Gastrocnemius medialis (tissue), 4 donors: ENCODE measurements around the gene ZNF2. TPM values are rescaled to one million over a fixed set of nuclear protein-coding genes. Genes with fewer than 3 reads are reported as not detected.

ENCODE experiments used
- ATAC-seq, 2 donors: fragments of 150-250 bp; one replicate each; pipeline ENCODE4 v1.9.1; 2016
- DNase-seq, 2 donors: peaks; one replicate each; pipeline ENCODE4 v3.0.0-alpha.2; 2019
- H3K27ac ChIP-seq, 4 donors: fragments of 200-600 bp; sonication (generic); 1 replicate in 1 of 4; 2 replicates in 3 of 4; pipeline ENCODE4 v1.5.1; 2016 to 2018; ENCODE audit warnings: mild to moderate bottlenecking in 2 of 4, moderate library complexity in 1 of 4
- H3K27me3 ChIP-seq, 3 donors: fragments of 200-600 bp; sonication (generic) in 2 of 3; 1 replicate in 1 of 3; 2 replicates in 2 of 3; pipeline versions ENCODE4 v1.5.1 to v1.6.0; 2016 to 2019; ENCODE audit warnings: mild to moderate bottlenecking in 1 of 3, moderate library complexity in 1 of 3
- H3K36me3 ChIP-seq, 2 donors: fragments of 200-600 bp; sonication (generic) in 1 of 2; one replicate each; pipeline ENCODE4 v1.5.1; 2017 to 2018
- H3K4me1 ChIP-seq, 2 donors: fragments of 200-600 bp; sonication (generic) in 1 of 2; one replicate each; pipeline ENCODE4 v1.5.1; 2016 to 2017; ENCODE audit warnings: mild to moderate bottlenecking in 2 of 2
- H3K4me3 ChIP-seq, 4 donors: fragments of 200-600 bp; sonication (generic) in 3 of 4; 1 replicate in 1 of 4; 2 replicates in 3 of 4; pipeline ENCODE4 v1.5.1; 2016 to 2019; ENCODE audit warnings: mild to moderate bottlenecking in 2 of 4
- H3K9me3 ChIP-seq, 3 donors: fragments of 200-600 bp; sonication (generic) in 2 of 3; 1 replicate in 1 of 3; 2 replicates in 2 of 3; pipeline ENCODE4 v1.5.1; 2016 to 2019
- POLR2A ChIP-seq, 2 donors: fragments of 450-650 bp; IDR thresholded peaks; one replicate each; pipeline ENCODE4 v1.6.1; 2017; ENCODE audit warnings: antibody characterized with exemption in 2 of 2, mild to moderate bottlenecking in 2 of 2, moderate library complexity in 2 of 2
- in situ Hi-C, 4 donors: fragments of 200-750 bp; cut with MboI; loops; one replicate each; pipeline versions ENCODE4 v1.15.0 to v1.8.0; 2017; ENCODE audit warnings: low sequenced_read_pairs in 4 of 4
- intact Hi-C: fragments of 100-400 bp; cut with DNase I; formaldehyde crosslinking; loops from one replicate; pipeline ENCODE4 v1.15.1; 2023; ENCODE audit warnings: low total_unique reads
- total RNA-seq, 4 donors: library from RNA; depleted of rRNA; stranded (reverse); fragments of >200 nt; gene quantifications; one replicate each; pipeline versions ENCODE4 v1.1.0 to v1.2.3, GENCODE V29; 2016
- TF ChIP-seq, protein P1 (sequence below), 5 experiments: fragments of 450-650 bp in 3 of 5; fragments of 200-600 bp in 2 of 5; sonication (generic) in 2 of 5; IDR thresholded peaks in 4 of 5; conservative IDR thresholded peaks in 1 of 5; 1 replicate in 4 of 5; 2 replicates in 1 of 5; pipeline ENCODE4 v1.5.1; 2016 to 2019; ENCODE audit warnings: antibody characterized with exemption in 5 of 5, mild to moderate bottlenecking in 3 of 5, moderate library complexity in 3 of 5

ZNF2 gene
- total RNA-seq, 4 donors from 2014 or later = 2.4 to 3.6 (median 2.9) TPM

DNA sequence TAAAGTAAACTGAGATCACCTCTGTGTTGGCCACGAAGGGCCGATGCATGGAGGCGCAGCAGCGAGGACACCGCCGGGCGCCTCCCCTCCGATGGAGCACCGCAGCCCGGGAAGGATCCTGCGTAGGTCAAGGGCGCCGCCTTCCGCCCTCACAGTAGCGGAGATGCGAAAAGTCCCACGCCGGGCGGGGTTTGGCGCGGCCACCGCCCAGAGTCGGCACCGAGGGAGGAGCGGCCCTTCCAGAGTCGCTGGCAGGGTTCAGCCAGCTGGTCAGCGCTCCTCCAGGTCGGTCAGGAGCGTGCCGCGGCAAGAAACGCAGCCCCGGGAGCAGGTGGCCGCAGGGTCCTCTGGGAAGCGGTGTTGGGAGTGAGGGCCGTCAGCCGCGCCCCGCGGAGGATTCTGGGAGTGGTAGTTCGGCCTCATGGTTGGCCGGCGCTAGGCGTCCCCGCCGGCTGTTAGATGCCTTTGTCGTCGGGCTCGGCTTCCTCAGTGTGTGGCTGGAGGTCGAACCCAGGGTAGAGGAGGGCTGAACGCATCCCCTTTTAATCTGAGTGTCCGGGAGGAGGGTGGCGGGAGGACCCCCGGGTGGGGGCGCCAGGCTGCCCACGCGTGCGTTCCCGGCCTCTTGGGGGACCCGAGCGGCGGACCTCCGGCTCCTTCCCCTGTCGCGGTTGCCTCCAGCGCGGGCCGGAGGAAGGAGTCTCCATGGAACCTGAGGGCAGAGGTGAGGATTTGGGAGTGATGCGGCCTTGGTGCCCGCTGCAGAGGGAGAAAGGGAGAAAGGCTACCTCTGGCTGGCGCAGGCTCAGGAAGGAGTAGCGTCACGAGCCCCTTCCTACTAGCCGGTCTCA is 41.7 kb downstream of the ZNF2 start, which contains the start of gene ZNF892:
Gene ZNF892, plus strand, starts transcription at position 411 of the 851 bp plus-strand sequence. Its CDS starts 295 bp downstream, at position 706.
- in situ Hi-C loops (loop anchor here in 1 of 4 donors (5.0 to 10.0 kb wide), 2 partner anchors 40 to 83 kb away; partner anchors contain the start of genes MRPS5 and ZNF2), intact Hi-C loops (loop anchor here (1.0 to 2.0 kb wide), 4 partner anchors 15 to 130 kb away; partner anchors contain the start of genes MRPS5 and ZNF2)
- H3K9me3 ChIP-seq = peaks cover 0 to 13% (median 3%) of the 10 kb centered on the region in 3 donors
- H3K36me3 ChIP-seq = peaks cover 2 to 30% of the 10 kb centered on the region in 2 donors
- H3K4me1 ChIP-seq = peaks cover 14 to 16% of the 10 kb centered on the region in 2 donors
- H3K27ac ChIP-seq = peak within 1 kb of the TSS; percentile 81 to 88 (median 84)
- TF ChIP-seq POLR2A (IDR thresholded peaks at IDR 0.05) = peak; percentile 35 to 45
- TF ChIP-seq, protein P1, sequence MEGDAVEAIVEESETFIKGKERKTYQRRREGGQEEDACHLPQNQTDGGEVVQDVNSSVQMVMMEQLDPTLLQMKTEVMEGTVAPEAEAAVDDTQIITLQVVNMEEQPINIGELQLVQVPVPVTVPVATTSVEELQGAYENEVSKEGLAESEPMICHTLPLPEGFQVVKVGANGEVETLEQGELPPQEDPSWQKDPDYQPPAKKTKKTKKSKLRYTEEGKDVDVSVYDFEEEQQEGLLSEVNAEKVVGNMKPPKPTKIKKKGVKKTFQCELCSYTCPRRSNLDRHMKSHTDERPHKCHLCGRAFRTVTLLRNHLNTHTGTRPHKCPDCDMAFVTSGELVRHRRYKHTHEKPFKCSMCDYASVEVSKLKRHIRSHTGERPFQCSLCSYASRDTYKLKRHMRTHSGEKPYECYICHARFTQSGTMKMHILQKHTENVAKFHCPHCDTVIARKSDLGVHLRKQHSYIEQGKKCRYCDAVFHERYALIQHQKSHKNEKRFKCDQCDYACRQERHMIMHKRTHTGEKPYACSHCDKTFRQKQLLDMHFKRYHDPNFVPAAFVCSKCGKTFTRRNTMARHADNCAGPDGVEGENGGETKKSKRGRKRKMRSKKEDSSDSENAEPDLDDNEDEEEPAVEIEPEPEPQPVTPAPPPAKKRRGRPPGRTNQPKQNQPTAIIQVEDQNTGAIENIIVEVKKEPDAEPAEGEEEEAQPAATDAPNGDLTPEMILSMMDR (IDR thresholded peaks at IDR 0.05 in 4 of 5, conservative IDR thresholded peaks at IDR 0.05 in 1 of 5) = peak; percentile 10 to 56 (median 38)
- peak within 1 kb of the TSS; percentile 62 to 79 (median 70) for H3K4me3 ChIP-seq
- no peaks in the 10 kb centered on the region for H3K27me3 ChIP-seq
- DNase-seq (peak; percentile 88 to 90), ATAC-seq (peak; percentile 96 to 97)

DNA sequence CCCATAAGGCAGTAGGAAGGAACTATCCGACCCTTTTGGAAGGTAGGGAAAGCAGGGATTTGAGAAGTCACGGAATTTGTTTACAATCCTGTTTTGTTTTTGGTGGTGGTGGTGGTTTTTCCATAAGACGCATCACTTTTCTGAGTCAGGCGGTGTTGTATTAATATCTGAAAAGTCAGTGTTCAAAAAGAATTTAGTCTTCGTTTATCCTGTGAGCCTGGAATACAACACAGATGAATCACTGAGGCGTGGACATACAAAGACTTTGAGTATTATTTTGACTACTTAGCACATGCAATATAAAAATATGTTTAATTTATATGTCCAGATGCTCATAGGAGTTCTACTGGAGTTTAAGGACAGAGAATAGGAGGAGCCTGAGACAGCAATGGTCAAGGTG is 42.5 kb downstream of the ZNF2 start:
- Histone ChIP-seq H3K27ac (peak overlapping the region in 1 of 4 donors; percentile 85), H3K4me3 (peak overlapping the region; percentile 62 to 79 (median 70)), H3K4me1 (peaks cover 14 to 16% of the 10 kb centered on the region in 2 donors), H3K9me3 (peaks cover 3 to 15% (median 4%) of the 10 kb centered on the region in 3 donors), H3K27me3 (no peaks in the 10 kb centered on the region), H3K36me3 (peaks cover 2 to 38% of the 10 kb centered on the region in 2 donors)
- DNase-seq (no peak), ATAC-seq (no peak)
- TF ChIP-seq, protein P1 (IDR thresholded peaks at IDR 0.05 in 4 of 5, conservative IDR thresholded peaks at IDR 0.05 in 1 of 5) = no peak
- no peak for TF ChIP-seq POLR2A (IDR thresholded peaks at IDR 0.05)
- in situ Hi-C loops (loop anchor here in 1 of 4 donors (5.0 to 10.0 kb wide), 2 partner anchors 41 to 83 kb away; partner anchors contain the start of genes MRPS5 and ZNF2), intact Hi-C loops (no loop called here)

DNA sequence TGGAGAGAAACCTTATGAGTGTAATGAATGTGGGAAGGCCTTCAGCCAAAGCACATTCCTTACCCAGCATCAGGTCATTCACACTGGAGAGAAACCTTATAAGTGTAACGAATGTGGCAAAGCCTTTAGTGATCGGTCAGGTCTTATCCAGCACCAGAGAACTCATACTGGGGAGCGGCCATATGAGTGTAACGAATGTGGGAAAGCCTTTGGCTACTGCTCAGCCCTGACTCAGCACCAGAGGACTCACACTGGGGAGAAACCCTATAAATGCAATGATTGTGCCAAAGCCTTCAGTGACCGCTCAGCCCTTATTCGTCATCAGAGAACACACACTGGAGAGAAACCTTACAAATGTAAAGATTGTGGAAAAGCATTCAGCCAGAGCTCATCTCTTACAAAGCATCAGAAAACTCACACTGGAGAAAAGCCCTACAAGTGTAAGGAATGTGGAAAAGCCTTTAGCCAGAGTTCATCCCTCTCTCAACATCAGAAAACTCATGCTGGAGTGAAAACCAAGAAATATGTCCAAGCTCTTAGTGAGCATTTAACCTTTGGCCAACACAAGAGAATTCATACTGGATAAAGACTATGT is 49.5 kb downstream of the ZNF2 start:
- intact Hi-C loops = no loop called here
- peak overlapping the region in 1 of 4 donors; percentile 12 for H3K4me3 ChIP-seq
- peaks cover 27 to 74% (median 47%) of the 10 kb centered on the region in 3 donors for H3K9me3 ChIP-seq
- no peak for DNase-seq
- in situ Hi-C loops = no loop called here
- H3K27ac ChIP-seq = no peak overlapping the region
- no peak for ATAC-seq
- H3K27me3 ChIP-seq = no peaks in the 10 kb centered on the region
- TF ChIP-seq POLR2A (IDR thresholded peaks at IDR 0.05) = no peak
- TF ChIP-seq, protein P1 (IDR thresholded peaks at IDR 0.05 in 4 of 5, conservative IDR thresholded peaks at IDR 0.05 in 1 of 5) = no peak
- peaks cover 18 to 81% of the 10 kb centered on the region in 2 donors for H3K36me3 ChIP-seq
- H3K4me1 ChIP-seq = no peaks in the 10 kb centered on the region

DNA sequence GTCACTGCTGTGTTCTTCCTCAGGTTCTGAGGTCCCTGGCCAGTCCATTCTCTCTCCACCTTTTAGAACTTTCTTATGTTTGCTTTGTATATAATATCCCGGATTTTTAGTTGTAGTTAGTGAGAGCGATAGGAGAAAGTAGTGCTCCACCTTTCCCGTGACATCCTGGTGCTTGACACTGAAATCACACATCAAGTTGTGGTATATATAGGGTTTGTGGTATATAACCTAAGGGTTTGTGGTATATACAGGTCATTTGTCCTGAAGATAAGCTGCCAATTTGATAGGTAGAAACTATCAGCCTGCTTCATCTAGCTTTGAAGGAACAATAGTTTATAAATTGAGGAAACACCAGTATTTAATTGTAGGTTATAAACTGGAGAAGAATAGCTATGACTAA is 54.8 kb downstream of the ZNF2 start:
- Histone ChIP-seq H3K4me1 (no peaks in the 10 kb centered on the region), H3K36me3 (peaks cover 7 to 49% of the 10 kb centered on the region in 2 donors), H3K4me3 (no peak overlapping the region), H3K9me3 (peaks cover 10 to 60% (median 28%) of the 10 kb centered on the region in 3 donors), H3K27ac (no peak overlapping the region), H3K27me3 (no peaks in the 10 kb centered on the region)
- in situ Hi-C loops (no loop called here), intact Hi-C loops (no loop called here)
- no peak for ATAC-seq
- no peak for TF ChIP-seq POLR2A (IDR thresholded peaks at IDR 0.05)
- TF ChIP-seq, protein P1 (IDR thresholded peaks at IDR 0.05 in 4 of 5, conservative IDR thresholded peaks at IDR 0.05 in 1 of 5) = no peak
- no peak for DNase-seq
